Testis (tissue), 3 donors: ENCODE results near the gene RIMOC1. TPM values are rescaled to one million over a fixed set of nuclear protein-coding genes. Genes with fewer than 3 reads are reported as not detected.
"Not testable (repeated sequence)": the region's sequence is repeated elsewhere in the genome, so short reads cannot be mapped to it uniquely, and the experiment has no call there.

Experiments used
- DNase-seq: peaks from one replicate; pipeline ENCODE4 v3.0.0-alpha.2; 2019
- H3K27ac ChIP-seq, 2 donors: fragments of 200-600 bp; sonication (generic); one replicate each; pipeline ENCODE4 v1.5.1; 2019
- H3K27me3 ChIP-seq: fragments of 200-600 bp; sonication (generic); one replicate; pipeline ENCODE4 v1.5.1; 2019
- H3K36me3 ChIP-seq: fragments of 200-600 bp; sonication (generic); one replicate; pipeline ENCODE4 v1.5.1; 2017; ENCODE audit warnings: low read depth; ENCODE audit errors: missing control alignments
- H3K4me1 ChIP-seq: fragments of 200-600 bp; sonication (generic); one replicate; pipeline ENCODE4 v1.5.1; 2019
- H3K4me3 ChIP-seq, 2 donors: fragments of 200-600 bp; sonication (generic); one replicate each; pipeline ENCODE4 v1.5.1; 2017 to 2019
- H3K9me3 ChIP-seq: fragments of 200-600 bp; sonication (generic); one replicate; pipeline ENCODE4 v1.5.1; 2017
- POLR2A ChIP-seq: fragments of 450-650 bp; IDR thresholded peaks from one replicate; pipeline ENCODE4 v1.6.1; 2017; ENCODE audit warnings: antibody characterized with exemption, mild to moderate bottlenecking, moderate library complexity
- WGBS, 2 donors: methylation state at CpG; one replicate each; pipeline ENCODE4 v1.1.5; 2018; 5-methylcytosine and 5-hydroxymethylcytosine counted together
- intact Hi-C: fragments of 100-400 bp; cut with DNase I; formaldehyde crosslinking; loops from one replicate; pipeline ENCODE4 v1.15.1; 2023; ENCODE audit warnings: low total_unique reads
- polyA plus RNA-seq: library from polyadenylated mRNA; stranded (reverse); fragments of 350-450 nt; fragmentation: Illumina TruSeq; extraction: RNeasy Lipid Tissue Mini Kit (QIAGEN cat#74804); gene quantifications from one replicate; pipeline ENCODE4 v1.2.3, GENCODE V29; 2014; ENCODE audit warnings: low read depth, low replicate concordance; ENCODE audit not compliant: insufficient read depth
- total RNA-seq, 2 donors: library from RNA; depleted of rRNA; stranded (reverse); fragments of >200 nt; gene quantifications; one replicate each; pipeline ENCODE4 v1.2.3, GENCODE V29; 2016
- TF ChIP-seq, protein P1 (sequence below), 3 experiments: fragments of 450-650 bp in 2 of 3; fragments of 200-600 bp in 1 of 3; sonication (generic) in 1 of 3; IDR thresholded peaks; one replicate each; pipeline ENCODE4 v1.5.1; 2016 to 2019; ENCODE audit warnings: antibody characterized with exemption in 3 of 3, mild to moderate bottlenecking in 2 of 3, moderate library complexity in 1 of 3

The RIMOC1 gene
- total and polyA plus RNA-seq, 3 donors from 2014 or later = 13.1 to 20.2 (median 19.6) TPM

DNA sequence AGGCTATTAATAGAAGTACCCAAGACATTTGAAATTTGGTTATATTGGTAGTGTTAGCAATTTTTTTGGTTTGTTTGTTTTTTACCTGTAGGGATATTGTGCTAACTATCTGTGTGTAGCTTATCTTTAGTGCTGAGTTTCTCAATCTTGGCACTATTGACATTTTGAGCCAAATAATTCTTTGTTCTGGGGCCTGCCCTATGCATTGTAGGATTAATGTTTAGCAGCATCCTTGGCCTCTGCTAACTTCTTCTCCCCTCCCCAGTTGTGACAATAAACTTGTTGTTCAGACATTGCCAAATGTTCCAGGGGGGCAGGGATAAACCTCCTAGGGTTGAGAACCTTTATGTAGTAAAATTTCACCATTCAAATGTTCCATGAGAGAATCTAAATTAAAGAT is 24.9 kb downstream of the RIMOC1 start:
- TF ChIP-seq POLR2A = no peak
- TF ChIP-seq, protein P1, sequence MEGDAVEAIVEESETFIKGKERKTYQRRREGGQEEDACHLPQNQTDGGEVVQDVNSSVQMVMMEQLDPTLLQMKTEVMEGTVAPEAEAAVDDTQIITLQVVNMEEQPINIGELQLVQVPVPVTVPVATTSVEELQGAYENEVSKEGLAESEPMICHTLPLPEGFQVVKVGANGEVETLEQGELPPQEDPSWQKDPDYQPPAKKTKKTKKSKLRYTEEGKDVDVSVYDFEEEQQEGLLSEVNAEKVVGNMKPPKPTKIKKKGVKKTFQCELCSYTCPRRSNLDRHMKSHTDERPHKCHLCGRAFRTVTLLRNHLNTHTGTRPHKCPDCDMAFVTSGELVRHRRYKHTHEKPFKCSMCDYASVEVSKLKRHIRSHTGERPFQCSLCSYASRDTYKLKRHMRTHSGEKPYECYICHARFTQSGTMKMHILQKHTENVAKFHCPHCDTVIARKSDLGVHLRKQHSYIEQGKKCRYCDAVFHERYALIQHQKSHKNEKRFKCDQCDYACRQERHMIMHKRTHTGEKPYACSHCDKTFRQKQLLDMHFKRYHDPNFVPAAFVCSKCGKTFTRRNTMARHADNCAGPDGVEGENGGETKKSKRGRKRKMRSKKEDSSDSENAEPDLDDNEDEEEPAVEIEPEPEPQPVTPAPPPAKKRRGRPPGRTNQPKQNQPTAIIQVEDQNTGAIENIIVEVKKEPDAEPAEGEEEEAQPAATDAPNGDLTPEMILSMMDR (IDR thresholded peaks at IDR 0.05) = no peak
- intact Hi-C loops = no loop called here

DNA sequence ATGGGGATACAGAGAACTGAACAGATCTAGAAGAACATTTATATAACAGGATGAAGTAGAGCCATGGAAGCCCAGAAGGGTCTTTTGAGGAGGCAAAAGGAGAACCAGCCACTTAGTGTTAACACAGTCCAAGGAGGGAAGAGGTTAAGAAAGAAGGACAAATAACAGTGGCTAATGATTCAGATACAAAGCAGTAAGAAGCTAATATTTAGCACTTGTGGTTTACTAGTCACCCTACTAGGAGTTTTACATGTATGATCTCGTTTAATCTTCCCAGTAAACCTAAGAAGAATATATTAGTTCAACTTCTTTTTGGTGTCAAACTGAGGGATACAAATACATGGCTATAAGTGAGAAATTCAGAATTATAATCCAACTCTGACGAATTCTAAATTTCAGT is 28.6 kb downstream of the RIMOC1 start:
- intact Hi-C loops = no loop called here
- no peak for DNase-seq
- 95 to 97% methylated on average over 2 of the region's 2 CpGs for WGBS, 2 donors
- Histone ChIP-seq H3K36me3 (no peaks in the 10 kb centered on the region), H3K9me3 (no peaks in the 10 kb centered on the region), H3K4me1 (peaks cover 4% of the 10 kb centered on the region), H3K27me3 (no peaks in the 10 kb centered on the region), H3K27ac (no peak overlapping the region), H3K4me3 (no peak overlapping the region)
- no peak for TF ChIP-seq POLR2A
- TF ChIP-seq, protein P1 (IDR thresholded peaks at IDR 0.05) = no peak

More for the DNA sequence above, 24.9 kb downstream of the RIMOC1 start:
- H3K4me3 ChIP-seq = no peak overlapping the region
- H3K27ac ChIP-seq = no peak overlapping the region
- H3K36me3 ChIP-seq = no peaks in the 10 kb centered on the region
- no peak for DNase-seq
- no peaks in the 10 kb centered on the region for H3K27me3 ChIP-seq
- H3K9me3 ChIP-seq = no peaks in the 10 kb centered on the region
- H3K4me1 ChIP-seq = peaks cover 6% of the 10 kb centered on the region

DNA sequence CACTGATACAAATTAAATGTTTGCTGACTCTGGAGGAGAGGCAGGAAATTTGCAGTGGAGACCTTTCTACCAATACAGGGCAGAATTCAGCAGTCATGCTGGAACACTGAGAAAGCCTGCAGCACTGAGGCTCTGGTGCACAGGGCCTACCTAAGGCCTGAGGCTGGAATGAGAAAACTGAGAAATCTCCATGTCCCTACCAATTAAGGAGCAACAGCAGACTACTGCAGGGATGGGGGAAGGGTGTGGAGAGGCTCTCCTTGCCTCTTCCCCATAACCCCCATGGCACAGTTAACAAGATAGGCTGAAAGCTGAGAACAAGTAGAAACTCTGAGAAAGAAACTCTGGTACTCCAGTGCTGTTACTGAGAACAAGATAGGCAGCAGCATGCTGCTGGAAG is 31.4 kb downstream of the RIMOC1 start:
- Histone ChIP-seq H3K4me3 (no peak overlapping the region), H3K9me3 (no peaks in the 10 kb centered on the region), H3K27ac (no peak overlapping the region), H3K27me3 (no peaks in the 10 kb centered on the region), H3K36me3 (no peaks in the 10 kb centered on the region), H3K4me1 (peaks cover 4% of the 10 kb centered on the region)
- intact Hi-C loops = no loop called here
- DNase-seq = no peak
- TF ChIP-seq POLR2A = no peak
- TF ChIP-seq, protein P1 (IDR thresholded peaks at IDR 0.05) = no peak

DNA sequence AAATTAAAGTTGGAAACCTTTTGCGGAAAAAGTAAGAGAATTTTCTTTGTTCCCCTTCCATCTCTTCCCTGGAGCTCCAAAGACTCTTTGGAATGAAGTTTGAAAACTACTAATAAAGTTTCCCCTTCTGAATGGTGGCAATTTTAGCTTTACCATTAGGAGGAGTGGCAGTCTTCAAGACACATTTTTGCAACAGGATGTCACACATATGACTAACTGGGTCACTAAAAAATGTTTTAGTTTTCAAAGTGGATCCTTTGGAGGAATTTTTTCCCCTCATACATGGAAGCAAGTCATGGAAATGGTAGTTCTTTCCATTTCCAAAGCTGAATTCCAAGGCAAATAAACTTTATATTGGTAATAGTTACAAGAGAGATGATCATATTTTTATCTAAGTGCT is 36.5 kb downstream of the RIMOC1 start:
- no peak for DNase-seq
- TF ChIP-seq, protein P1 (IDR thresholded peaks at IDR 0.05) = no peak
- no peak for TF ChIP-seq POLR2A
- H3K9me3 ChIP-seq = no peaks in the 10 kb centered on the region
- no peaks in the 10 kb centered on the region for H3K27me3 ChIP-seq
- H3K36me3 ChIP-seq = no peaks in the 10 kb centered on the region
- H3K4me1 ChIP-seq = peaks cover 1% of the 10 kb centered on the region
- WGBS, 2 donors = 95 to 96% methylated on average over 1 of the region's 1 CpG
- no peak overlapping the region for H3K27ac ChIP-seq
- intact Hi-C loops = no loop called here
- H3K4me3 ChIP-seq = no peak overlapping the region

DNA sequence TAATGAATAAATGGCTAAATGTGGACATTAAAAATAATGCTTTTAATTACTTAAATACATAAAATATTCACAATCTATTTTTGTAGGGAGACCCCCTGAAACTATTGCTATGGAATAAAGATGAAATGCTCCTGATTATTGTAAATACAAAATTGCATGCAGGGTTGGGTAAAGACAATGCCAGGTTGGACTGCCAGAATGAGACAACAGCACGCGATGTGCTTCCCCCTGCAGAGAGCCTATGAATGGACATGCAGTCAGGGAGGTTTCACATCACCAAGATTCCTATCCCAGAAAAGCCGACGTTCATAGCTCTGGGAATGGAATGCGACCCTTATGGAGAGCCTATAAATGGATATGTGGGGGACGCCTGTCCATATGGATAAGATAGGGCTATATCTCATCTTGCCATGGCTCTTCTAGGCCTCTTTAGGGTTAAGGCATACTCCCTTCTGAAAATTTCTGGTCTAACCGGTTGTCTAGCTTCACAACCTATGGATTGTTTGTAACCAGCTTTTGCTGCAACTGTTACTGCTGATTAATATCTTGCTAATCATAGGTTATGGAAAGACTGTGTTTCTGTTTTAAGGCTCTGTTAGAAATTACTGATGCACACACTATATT is 41.3 kb downstream of the RIMOC1 start:
- DNase-seq, intact Hi-C loops, H3K4me1 ChIP-seq, H3K9me3 ChIP-seq, H3K4me3 ChIP-seq, H3K27me3 ChIP-seq, H3K27ac ChIP-seq, H3K36me3 ChIP-seq: not testable (repeated sequence)
- WGBS, 2 donors = 66 to 72% methylated on average over 7 of the region's 7 CpGs
